Esophagus mucosa (tissue), 1 donor: ENCODE data around the gene GDF2. TPM values are rescaled to one million over a fixed set of nuclear protein-coding genes. Genes with fewer than 3 reads are reported as not detected.
A peak's percentile ranks its signal among the peaks of the same experiment; 100 is the strongest.

Experiments used
- ATAC-seq: fragments of 200-7000 bp; cut with Tn5 transposase; one replicate; pipeline ENCODE4 v1.9.1; 2020
- total RNA-seq: library from RNA; stranded (reverse); gene quantifications from one replicate; pipeline ENCODE4 v1.2.4, GENCODE V29; 2023
- donor health status: DM: yes; HTN: yes; CAD: no.

The GDF2 gene
- total RNA-seq, 1 donor from 2014 or later = not detected

DNA sequence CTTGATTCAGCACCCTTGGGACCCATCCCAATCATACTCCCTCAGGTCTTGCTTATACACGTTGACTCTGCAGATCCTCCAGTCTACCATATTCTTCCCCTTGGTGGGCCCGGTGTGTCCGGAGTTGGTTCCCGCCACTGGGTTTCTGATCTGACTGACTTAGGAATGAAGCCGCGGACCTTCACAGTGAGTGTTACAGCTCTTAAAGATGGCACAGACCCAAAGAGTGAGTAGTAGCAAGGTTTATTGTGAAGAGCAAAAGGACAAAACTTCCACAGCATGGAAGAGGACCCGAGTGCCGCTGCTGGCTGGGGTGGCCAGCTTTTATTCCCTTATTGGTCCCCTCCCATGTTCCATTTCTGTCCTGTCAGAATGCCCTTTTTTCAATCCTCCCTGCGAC, 28.2 kb upstream of the GDF2 start:
- no peak for ATAC-seq

DNA sequence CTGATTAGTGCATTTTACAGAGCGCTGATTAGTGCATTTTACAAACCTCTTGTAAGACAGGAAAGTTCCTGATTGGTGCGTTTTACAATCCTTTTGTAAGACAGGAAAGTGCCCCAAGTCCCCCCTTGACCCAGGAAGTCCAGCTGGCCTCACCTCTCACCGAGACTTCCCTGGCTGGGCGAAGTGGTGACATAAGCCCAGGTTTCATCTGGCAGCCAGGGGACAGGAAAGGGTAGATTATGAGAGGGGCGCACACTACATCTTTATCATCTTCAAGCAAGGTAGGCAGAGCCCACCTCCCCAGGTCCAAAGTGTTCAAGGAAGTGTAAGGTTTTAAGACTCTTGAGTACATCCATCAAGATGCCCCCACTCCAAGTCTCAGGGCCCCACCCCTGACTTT, 27.8 kb upstream of the GDF2 start:
- ATAC-seq = no peak

DNA sequence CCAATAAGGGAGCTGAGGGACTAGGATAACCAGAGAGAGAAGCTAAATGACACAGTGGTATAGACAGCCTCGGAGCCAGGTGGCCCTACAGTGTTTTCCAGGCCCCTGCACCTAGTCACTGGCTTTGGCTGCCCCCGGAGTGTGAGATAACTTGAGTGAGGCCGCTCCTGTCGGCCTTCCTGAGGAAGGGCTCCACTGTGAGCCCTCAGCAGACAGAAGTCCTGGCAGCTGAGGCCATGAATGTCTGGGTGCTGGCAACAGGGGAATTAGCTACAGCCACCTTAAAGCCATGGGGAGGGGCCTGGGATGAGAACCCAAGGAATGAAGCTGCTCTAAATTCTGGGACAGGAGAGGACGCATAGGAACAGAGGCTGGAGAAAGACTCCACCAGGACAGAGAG, 26.8 kb upstream of the GDF2 start:
- ATAC-seq = no peak

DNA sequence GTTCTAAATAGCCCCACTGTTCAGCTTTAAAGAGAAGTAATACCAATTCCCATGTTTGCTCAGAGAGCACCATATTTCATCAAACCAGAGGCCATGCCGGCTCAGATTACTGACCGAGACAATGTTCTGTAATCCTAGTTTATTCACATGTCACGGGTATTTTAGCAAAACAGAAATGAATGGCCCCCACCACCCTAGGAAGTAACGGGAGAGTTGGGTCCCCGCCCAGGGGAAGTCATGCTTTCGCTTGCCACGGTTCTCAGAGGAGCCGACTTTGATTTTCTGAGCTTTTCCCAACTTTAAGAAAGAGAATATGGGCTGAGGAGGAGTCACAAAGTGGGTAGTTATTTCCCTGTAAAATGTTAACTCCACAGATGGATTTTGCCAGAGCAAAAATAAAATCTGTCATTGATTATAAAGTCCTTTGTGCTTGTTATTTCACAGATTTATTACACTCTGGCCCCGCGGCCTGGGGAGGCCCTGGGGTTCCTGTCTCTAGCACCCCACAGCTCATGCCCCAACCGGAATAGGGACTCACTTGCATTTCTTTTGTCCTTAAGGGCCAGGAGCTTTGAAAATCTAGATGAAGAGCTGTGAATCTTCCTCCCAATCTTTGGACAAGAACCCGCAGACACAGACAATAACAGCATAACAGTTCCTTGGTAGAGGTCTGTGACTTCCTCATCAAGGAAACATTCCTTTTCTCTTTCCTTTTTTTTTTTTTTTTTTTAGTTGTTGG, 25.9 kb upstream of the GDF2 start:
- no peak for ATAC-seq

DNA sequence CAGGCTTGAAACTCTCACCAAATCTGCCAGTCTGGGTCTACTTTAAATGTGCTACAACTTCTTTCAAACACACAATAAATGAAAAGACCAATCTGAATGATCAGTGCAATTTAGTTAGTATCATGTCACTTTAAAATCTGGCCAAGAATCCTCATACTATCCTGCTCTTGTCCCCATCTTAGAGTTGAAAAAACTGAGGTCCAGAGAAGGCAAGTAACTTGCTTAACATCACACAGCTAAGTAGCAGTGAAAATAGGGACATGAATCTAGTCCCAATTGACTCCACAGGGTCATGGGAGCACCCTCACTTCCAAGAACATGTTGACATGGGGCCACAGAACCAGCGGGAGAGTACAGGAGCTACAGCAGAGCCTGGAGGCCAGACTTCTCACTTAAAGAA, 25.3 kb upstream of the GDF2 start:
- no peak for ATAC-seq

DNA sequence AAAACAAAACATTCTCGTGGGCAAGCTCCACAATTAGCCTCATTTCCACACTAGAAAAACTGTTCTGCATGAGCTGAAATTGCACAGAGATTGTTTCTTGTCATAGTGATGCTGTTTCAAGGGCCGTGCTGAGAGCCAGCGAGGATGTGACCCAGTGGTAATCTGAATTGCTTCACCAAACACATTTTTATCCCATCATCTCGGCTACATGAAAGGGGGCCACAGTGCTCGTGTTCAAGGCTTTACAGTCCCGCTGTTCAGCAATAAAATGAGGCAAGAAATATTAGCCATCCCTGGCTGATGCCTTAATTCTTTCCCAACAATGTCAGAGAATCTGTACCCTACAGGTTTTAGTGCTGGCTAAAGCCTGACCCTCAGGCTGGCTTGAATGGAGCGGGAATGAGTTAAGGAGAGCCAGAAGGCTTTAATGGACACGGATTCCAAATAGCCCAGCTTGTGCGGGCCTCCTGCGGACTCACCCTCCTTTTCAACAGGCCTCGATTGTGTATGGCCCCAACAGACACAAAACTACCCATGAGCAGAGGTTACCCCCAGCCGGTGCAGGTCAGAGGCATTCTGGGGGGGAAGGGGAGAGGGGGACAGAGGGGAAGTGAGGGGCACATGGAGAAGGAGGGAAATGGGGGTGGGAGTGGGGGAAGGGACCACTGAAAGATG, 24.3 kb upstream of the GDF2 start:
- ATAC-seq = no peak

DNA sequence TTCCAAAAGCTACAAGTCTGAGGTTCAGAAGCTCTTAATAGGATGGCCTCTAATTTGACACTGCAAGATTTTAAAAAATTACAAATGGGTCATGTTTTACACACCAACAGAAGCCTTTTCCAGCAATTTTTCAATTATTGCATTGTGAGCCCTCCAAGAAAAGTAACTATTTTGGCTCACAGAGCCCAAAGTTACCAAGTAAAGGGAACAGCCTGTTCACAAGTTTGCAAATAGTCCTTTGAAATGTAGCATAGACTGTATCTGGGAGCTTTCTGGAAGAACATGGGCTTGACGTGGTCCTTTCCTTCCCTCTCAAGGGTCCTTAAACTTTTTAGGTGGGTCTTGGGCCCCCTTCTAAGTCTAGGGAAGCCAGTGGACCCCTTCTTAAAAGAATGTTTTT, 23.5 kb upstream of the GDF2 start:
- no peak for ATAC-seq

DNA sequence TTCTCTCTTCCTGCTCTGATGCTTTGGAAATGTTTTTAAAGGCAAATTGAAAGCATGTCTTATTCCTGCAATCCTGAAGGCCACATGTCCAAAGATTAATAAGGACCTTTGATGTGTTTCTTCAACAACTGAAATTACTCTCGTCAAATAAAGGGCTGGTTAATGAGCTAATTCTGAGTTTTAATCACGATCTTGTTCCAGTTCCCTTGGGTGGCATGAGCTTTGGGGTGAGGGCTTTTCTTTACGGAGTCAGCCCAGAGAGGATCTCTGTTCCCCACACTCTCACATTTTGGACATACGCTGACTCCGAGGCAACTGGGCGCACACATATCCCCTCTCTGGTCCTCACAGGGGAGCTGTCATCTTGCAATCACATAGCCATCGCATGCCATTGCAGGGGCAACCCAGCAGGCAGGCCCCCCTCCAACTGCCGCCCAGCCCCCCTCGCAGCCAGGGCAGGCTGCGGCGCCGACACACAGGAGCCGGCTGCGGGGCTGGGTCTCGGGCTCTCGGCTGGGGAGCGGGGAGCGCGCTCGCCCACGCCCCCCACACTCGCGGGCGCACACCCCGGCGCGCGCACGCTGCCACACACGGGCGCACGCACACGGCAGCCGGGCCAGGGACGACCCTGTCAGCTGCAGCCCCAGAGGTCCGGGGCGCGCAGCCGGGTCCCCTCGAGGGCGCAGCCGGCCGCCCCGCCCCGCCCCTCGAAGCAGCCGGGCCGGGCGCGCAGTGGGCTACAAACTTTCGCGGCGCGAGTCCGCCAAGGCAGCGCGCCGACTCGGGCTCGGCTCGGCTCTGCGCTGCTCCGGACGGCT, 22.4 kb upstream of the GDF2 start, which contains the start of gene GDF10:
TSS of gene GDF10 (plus strand) at position 587 of the 818 bp plus-strand sequence. CDS start 455 bp downstream, outside the sequence.
- ATAC-seq = no peak

DNA sequence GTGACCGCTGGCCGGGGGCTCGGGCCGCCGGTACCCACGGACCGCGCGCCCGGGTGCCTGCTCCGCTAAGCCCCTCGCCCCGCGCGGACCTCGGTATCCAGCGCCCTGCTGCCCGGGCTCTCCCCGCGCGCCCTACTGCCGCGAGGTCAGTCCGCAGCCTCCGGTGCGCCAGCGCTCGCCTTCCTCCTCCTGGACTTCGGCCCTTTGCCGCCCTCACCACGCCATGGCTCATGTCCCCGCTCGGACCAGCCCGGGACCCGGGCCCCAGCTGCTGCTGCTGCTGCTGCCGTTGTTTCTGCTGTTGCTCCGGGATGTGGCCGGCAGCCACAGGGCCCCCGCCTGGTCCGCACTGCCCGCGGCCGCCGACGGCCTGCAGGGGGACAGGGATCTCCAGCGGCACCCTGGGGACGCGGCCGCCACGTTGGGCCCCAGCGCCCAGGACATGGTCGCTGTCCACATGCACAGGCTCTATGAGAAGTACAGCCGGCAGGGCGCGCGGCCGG, 21.8 kb upstream of the GDF2 start:
- peak; percentile 12 for ATAC-seq

DNA sequence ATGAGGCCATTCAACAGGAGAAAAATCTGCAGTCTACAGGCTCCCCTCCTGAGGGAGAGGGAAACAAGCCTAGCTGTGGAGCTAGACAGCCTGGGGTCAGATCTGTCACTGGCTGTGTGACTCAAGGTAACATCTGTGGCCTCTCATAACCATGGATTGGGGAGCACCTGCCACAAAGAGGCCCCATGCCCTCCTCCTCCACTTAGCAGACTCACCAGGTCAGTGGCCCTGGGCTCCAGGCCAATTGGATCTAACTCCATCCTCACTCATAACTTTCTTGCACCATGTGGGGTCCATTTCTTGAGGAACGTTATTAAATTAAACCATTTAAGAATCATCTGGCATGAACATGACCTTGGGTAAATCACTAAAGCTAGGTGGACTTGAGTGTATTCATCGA, 20.4 kb upstream of the GDF2 start:
- ATAC-seq = no peak

DNA sequence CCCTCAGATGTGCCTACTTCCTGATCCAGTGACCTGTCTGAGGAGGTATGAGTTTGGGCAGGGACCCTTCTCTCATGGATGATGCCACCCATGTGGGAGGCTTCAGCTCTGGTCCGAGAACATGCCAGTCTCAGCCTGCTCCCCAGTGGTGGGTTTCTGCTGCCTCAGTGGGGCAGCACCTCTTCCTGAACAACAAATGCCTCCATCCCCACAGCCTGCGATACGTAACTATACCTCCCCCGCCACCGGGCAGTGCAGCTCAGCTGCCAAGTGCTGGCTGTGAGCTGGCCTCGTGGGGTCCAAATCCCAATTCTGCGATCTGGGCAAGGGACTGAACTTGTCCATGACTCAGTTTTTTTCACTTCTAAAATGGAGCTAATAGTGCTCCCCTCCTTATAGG, 19.1 kb upstream of the GDF2 start:
- ATAC-seq = no peak

DNA sequence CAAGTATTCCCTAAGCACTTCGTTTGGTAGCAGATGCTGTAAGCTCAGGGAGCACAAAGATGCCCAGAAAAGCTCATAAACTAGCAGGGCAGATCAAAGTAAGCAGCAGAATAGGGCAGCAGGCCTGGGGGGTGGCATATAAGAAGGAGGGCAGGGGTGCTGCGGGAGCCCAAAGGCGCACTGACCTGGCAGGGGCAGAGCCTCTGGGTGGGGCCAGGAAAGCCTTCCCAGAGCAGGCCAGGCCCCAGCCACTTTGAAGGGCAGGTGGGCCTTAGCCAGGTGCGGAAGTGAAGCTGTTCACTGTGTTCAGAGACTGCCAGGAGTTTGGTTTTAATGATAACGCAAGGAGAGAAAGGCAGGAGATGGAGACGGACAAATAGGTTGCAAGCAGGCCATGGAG, 18.4 kb upstream of the GDF2 start:
- ATAC-seq = no peak

DNA sequence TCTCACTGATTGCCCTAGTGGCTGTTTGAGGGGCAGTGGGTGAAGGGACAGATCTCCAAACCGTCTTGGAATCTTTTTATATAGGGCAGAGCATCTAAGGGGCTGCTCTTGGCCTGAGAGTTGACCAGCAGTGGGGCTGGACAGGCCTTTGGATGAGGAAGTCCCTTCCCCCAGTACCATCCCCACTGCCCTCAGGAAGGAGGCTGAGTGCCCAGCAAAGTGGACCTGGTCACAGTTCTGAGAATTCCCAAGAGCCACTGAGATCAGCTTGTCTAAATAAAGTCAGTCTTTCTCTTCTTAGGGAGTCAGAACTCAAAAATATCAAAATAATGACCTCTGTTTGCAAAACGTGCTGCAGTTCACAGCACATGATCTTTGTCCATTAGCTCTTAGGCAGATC, 16.7 kb upstream of the GDF2 start:
- ATAC-seq = no peak

DNA sequence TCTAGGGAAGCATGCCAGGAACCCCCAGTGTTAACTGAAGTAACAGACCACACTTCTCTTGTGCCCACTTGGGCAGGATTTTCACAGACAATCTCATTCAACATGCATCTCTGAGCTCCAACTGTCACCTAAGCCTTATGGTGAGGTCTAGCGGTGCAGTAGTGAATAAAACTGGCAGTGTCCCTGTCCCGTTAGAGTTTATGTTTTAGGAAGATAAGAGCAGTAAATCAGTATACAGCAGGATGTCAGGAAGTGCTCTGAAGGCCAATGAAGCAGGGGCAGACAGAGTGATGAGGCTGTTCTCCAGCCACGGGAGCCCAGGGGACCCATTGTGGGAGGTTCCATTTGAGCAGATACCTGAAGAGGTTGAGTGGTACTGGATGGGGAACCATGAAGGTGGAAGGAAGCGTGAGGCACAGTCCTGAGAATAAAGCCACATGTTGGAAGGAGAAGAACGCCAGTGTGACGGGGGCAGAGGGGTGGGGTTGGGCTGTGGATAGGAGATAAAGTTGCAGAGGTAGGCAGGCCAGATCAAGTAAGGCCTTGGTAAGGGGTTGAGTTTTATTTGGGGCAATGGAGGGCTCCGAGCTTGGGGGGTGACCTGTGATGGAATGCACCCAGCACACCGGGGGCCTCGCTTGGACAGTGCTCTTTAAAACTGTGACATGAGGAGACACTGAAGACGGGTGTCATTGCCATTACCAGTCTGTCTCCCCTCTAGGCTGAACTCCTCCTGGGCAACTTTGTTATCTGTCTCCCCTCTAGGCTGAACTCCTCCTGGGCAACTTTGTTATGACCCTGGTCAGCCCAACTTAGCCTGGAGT, 15.7 kb upstream of the GDF2 start:
- ATAC-seq = no peak

DNA sequence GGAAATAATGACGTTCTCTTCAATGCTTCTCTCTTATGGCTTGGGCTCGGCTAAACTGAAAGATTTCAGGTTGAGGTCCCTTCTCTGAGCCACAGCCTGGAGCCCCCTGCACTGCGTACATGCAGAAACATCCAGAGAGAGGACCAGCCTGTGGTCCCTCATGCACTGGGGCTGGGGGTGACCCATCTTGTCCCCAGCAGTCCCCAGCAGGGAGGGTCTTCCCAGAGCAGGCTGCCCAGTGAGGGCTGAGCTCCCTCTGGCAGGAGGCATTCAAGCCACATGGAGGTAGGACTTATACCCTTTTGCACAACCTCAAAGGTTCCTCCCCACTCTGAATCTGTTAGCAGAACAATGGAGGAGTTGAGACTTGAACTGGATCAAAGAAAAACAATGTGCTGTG, 14.9 kb upstream of the GDF2 start:
- no peak for ATAC-seq

DNA sequence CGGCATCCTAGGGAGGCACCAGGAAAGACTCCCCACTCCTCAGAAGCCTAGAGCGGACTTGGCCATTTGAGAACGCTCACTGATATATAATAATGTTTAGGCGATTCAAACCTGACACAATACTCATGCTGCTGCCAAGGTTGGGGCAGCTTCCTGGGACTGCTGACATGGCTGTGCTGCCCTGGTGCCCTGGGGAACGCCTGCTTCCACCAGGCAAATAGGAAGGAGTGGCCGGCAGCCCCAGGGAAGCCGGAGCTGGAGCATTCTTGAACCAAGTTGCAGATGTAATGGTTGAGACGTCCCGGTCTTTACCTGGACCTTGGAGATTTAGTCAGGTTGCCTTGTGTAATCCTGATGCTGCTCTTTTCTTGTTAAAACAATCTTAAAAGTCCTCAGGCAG, 13.5 kb upstream of the GDF2 start:
- ATAC-seq = no peak

DNA sequence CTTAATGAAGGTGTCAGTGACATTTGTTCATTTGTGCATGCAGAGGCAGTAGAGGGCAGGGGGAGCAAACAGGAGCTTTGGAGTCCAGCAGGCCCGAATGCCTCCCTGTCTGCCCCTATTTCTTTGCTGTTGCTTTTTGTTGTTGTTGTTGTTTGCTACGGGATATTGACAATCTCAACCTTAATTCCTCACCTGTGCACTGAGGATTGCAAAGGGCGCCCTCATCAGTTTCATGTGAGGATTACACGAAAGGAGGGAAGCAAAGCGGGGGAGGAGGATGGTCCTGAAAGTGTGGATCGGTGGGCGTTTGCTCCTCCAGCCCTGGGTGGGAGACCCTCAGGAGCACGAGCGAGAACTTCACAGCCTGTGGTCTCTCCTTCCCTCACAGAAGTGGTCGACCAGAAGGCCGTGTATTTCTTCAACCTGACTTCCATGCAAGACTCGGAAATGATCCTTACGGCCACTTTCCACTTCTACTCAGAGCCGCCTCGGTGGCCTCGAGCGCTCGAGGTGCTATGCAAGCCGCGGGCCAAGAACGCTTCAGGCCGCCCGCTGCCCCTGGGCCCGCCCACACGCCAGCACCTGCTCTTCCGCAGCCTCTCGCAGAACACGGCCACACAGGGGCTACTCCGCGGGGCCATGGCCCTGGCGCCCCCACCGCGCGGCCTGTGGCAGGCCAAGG, 12.7 kb upstream of the GDF2 start:
- ATAC-seq = no peak

DNA sequence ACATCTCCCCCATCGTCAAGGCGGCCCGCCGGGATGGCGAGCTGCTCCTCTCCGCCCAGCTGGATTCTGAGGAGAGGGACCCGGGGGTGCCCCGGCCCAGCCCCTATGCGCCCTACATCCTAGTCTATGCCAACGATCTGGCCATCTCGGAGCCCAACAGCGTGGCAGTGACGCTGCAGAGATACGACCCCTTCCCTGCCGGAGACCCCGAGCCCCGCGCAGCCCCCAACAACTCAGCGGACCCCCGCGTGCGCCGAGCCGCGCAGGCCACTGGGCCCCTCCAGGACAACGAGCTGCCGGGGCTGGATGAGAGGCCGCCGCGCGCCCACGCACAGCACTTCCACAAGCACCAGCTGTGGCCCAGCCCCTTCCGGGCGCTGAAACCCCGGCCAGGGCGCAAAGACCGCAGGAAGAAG, 12.2 kb upstream of the GDF2 start:
- no peak for ATAC-seq

DNA sequence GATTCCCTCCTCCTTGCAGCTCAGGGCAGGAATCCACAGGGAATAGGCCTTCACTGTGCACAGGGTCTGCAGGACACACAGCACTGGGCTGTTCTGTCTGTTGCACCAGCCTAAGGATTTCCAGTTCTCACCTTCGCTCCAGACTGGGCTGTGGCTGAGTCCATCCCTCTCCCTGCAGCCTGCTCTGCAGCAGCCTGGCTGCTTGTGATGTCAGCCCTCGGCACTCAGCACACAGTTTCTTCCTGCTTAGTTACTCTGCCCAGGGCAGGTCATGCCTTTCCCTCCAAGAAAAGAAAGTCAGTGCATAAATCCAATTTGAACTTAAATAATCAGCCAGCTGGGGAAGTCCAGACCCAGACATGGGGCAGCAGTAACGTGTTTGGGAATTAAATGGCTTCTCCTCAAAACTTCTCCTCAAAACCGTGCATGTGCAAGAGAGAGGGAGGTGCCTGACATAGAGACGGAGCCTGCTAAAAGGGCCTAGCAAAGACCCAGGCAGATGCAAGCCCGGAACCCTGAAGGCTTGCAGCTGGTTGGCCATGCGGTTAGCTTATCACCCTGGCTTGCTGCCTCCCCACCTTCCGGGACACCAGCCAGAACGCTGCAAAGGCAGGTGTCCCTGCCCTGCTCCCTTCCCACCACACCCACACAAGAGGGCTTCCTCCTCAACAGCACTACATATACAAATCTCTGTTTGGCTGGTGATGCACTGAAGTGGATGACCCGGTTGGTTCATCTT, 10.9 kb upstream of the GDF2 start:
- ATAC-seq = peak; percentile 58

DNA sequence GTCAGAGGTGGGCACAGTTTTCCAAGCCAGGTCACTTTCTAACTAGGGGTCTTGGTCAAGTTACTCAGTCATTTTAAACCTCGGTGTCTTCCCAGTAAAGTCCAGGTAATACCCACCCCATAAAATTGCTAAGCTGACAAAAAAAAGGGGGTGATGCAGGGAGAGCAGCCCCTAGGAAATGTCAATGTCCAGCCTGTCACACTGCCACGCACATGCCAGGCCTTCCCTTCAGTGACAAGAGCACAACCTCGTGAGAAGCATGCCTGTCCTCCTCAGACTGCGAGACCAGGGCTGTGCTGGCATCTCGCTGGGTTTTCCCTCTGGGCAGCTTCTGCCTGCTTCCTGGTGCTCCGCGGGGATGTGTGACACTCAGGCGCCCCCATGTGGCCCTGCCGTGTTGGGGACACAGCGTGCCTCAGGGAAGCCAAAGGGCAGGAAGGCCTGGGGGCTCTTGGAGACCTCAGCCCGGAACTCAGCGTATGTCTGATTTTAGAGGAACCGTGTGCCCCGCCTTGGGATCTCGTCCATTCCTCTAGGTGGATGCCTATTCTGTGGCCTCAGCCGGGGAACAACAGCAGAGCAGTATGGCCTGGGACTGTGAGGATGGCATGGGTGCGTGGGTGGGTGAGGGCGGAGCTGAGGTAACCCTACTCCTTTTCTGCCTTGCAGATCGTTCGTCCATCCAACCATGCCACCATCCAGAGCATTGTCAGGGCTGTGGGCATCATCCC, 10.2 kb upstream of the GDF2 start:
- peak; percentile 90 for ATAC-seq

DNA sequence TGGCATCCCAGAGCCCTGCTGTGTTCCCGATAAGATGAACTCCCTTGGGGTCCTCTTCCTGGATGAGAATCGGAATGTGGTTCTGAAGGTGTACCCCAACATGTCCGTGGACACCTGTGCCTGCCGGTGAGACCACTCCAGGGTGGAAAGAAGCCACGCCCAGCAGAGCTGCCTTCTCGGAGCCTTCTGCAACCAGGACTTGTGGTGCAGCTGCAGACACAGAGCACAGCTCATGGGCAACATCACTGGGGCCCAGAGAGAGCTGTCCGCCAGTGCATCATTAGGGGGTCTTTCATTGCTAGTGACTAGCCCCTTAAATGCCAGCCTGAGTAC, 9.6 kb upstream of the GDF2 start:
- ATAC-seq = no peak
